ENCODE data around the gene CELF5.

Gene CELF5

DNA sequence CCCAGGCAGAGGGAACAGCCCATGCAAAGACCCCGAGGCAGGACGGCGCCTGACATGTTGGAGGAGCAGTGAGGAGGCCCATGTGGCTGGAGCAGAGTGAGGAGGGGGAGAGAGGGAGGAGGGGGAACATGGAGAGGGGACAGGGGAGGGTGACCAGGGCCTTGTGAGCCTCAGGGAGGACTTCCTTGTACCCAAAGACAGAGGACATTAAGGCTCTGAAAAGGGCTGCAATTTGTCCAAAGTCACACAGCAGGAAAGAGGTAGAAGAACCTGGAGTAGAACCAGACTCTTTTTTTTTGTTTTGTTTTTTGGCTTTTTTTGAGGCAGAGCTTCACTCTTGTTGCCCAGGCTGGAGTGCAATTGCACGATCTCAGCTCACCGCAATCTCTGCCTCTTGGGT is 67.2 kb downstream of the CELF5 start:
- DNase-seq (ENCODE audit: low spot score) (no peak), ATAC-seq (ENCODE audit: low read depth) (no peak)
- Histone ChIP-seq H3K27me3 (ENCODE audit: insufficient read depth, poor library complexity, severe bottlenecking) (no peaks in the 10 kb centered on the region), H3K4me1 (ENCODE audit: insufficient read depth, poor library complexity, severe bottlenecking) (no peaks in the 10 kb centered on the region), H3K36me3 (ENCODE audit: low read depth) (no peaks in the 10 kb centered on the region), H3K4me3 (ENCODE audit: severe bottlenecking) (no peak overlapping the region), H3K27ac (ENCODE audit: poor library complexity, severe bottlenecking) (no peak overlapping the region), H3K9me3 (ENCODE audit: severe bottlenecking) (no peaks in the 10 kb centered on the region)
- TF ChIP-seq, protein P1, sequence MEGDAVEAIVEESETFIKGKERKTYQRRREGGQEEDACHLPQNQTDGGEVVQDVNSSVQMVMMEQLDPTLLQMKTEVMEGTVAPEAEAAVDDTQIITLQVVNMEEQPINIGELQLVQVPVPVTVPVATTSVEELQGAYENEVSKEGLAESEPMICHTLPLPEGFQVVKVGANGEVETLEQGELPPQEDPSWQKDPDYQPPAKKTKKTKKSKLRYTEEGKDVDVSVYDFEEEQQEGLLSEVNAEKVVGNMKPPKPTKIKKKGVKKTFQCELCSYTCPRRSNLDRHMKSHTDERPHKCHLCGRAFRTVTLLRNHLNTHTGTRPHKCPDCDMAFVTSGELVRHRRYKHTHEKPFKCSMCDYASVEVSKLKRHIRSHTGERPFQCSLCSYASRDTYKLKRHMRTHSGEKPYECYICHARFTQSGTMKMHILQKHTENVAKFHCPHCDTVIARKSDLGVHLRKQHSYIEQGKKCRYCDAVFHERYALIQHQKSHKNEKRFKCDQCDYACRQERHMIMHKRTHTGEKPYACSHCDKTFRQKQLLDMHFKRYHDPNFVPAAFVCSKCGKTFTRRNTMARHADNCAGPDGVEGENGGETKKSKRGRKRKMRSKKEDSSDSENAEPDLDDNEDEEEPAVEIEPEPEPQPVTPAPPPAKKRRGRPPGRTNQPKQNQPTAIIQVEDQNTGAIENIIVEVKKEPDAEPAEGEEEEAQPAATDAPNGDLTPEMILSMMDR (IDR thresholded peaks at IDR 0.05; ENCODE audit: poor library complexity, severe bottlenecking) = no peak

DNA sequence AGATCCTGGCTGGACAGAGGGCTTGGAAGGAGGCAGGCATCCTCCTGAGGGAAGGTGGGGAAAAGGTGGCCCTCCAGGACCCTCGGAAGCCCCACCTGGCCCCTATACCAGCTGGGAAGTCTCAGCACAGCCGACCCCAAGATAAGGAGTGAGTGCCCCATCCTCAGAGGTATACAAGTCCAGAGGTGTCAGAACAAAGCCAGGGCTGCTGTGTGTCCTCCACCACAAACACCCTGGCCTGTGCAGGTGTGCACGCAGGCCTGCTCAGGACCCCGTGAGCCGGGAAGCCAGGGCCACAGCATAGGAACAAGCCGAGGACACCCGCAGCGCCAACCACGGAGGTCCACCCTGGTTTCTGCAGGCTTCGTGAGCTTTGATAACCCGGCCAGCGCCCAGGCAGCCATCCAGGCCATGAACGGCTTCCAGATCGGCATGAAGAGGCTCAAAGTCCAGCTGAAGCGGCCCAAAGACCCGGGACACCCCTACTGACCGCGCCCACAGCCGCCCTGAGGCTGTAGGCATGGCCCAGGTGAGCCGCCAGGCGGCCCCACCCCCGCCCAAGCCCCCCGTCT is 68.6 kb downstream of the CELF5 start:
- H3K4me3 ChIP-seq (ENCODE audit: severe bottlenecking) = no peak overlapping the region
- H3K27ac ChIP-seq (ENCODE audit: poor library complexity, severe bottlenecking) = no peak overlapping the region
- H3K4me1 ChIP-seq (ENCODE audit: insufficient read depth, poor library complexity, severe bottlenecking) = no peaks in the 10 kb centered on the region
- TF ChIP-seq, protein P1 (IDR thresholded peaks at IDR 0.05; ENCODE audit: poor library complexity, severe bottlenecking) = no peak
- H3K36me3 ChIP-seq (ENCODE audit: low read depth) = no peaks in the 10 kb centered on the region
- DNase-seq (ENCODE audit: low spot score) (no peak), ATAC-seq (ENCODE audit: low read depth) (no peak)
- no peaks in the 10 kb centered on the region for H3K9me3 ChIP-seq (ENCODE audit: severe bottlenecking)
- no peaks in the 10 kb centered on the region for H3K27me3 ChIP-seq (ENCODE audit: insufficient read depth, poor library complexity, severe bottlenecking)

DNA sequence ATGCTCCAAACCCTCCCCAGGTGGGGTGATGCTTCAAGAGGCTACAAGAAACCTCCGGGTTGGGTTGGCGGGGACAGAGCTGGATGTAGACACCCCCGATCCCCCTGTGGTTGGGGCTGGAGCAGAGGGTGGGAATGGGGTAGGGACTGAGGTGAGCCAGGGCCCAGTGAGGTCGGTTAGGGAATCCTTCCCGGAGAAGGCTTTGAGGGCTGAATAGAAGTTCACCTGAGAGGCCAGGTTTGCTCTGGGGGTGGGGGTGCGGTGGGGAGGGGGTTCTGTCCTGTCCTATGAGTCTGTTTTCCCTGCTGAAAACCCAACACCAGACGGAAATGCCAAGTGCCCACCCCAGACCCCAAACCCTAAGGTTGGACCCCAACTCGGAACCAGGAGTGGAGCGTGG is 69.1 kb downstream of the CELF5 start:
- H3K27ac ChIP-seq (ENCODE audit: poor library complexity, severe bottlenecking) = no peak overlapping the region
- TF ChIP-seq, protein P1 (IDR thresholded peaks at IDR 0.05; ENCODE audit: poor library complexity, severe bottlenecking) = no peak
- no peaks in the 10 kb centered on the region for H3K27me3 ChIP-seq (ENCODE audit: insufficient read depth, poor library complexity, severe bottlenecking)
- DNase-seq (ENCODE audit: low spot score) = no peak
- H3K4me1 ChIP-seq (ENCODE audit: insufficient read depth, poor library complexity, severe bottlenecking) = no peaks in the 10 kb centered on the region
- no peaks in the 10 kb centered on the region for H3K9me3 ChIP-seq (ENCODE audit: severe bottlenecking)
- H3K36me3 ChIP-seq (ENCODE audit: low read depth) = no peaks in the 10 kb centered on the region
- no peak overlapping the region for H3K4me3 ChIP-seq (ENCODE audit: severe bottlenecking)
- no peak for ATAC-seq (ENCODE audit: low read depth)

DNA sequence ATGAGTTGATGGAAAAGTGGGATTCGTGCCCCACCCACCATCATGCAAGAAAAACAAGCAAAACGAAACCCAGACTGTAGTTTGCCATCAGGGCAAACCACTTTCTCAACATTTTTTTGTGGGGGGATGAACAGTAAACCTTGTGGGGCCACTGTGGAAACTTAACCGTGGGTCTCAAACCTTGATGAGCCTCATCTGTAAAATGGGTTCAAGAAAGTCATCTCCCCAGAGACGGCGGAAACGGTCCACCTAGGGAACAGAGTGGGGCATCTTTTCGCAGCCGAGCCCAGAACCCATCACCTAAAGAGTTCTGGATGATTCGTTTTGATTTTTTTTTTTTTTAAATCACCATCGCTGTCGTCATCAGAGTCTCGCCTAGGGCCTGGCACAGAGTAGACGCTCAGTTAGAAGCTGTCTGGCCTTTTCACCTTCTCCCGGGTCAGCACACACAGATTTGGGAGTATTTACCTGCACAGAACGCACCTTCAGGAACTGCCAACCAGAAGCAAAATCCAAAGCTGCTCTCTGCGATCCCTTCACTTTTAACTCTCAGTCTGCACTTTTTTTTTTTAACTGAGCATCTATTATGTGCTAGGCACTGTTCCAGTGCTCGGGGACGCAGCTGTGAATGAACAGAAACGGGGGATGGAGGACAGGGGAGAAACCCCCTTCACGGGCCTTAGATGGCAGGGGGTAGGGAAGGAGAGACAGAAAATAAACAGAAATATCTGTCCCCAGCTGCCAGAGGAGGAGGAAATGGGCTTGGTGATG is 69.8 kb downstream of the CELF5 start:
- ATAC-seq (ENCODE audit: low read depth) = no peak
- no peak for DNase-seq (ENCODE audit: low spot score)
- TF ChIP-seq, protein P1 (IDR thresholded peaks at IDR 0.05; ENCODE audit: poor library complexity, severe bottlenecking) = no peak
- H3K27ac ChIP-seq (ENCODE audit: poor library complexity, severe bottlenecking) = no peak overlapping the region
- no peaks in the 10 kb centered on the region for H3K36me3 ChIP-seq (ENCODE audit: low read depth)
- no peaks in the 10 kb centered on the region for H3K4me1 ChIP-seq (ENCODE audit: insufficient read depth, poor library complexity, severe bottlenecking)
- H3K9me3 ChIP-seq (ENCODE audit: severe bottlenecking) = no peaks in the 10 kb centered on the region
- no peak overlapping the region for H3K4me3 ChIP-seq (ENCODE audit: severe bottlenecking)
- no peaks in the 10 kb centered on the region for H3K27me3 ChIP-seq (ENCODE audit: insufficient read depth, poor library complexity, severe bottlenecking)

DNA sequence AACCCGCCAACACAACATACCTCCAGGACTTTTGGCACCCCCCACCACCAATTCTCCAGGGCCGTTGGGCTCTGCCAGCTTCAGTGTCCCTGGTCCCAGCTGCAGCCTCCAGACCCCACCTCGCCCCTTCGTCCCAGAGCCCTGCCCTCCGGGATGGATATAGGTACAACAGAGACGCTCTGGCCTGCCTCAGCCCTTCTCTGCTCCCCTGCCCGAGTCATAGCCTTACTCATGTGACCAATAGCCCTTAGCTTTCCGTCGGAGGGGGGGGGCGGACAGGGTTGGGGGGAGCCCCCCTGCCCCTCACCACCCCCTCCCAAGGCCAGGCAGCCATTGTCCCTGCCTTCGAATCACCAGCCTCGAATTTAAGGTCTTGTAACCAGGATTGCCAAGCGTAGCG is 71.1 kb downstream of the CELF5 start:
- H3K4me3 ChIP-seq (ENCODE audit: severe bottlenecking) = no peak overlapping the region
- ATAC-seq (ENCODE audit: low read depth) (no peak), DNase-seq (ENCODE audit: low spot score) (no peak)
- H3K27me3 ChIP-seq (ENCODE audit: insufficient read depth, poor library complexity, severe bottlenecking) = no peaks in the 10 kb centered on the region
- no peaks in the 10 kb centered on the region for H3K9me3 ChIP-seq (ENCODE audit: severe bottlenecking)
- H3K36me3 ChIP-seq (ENCODE audit: low read depth) = no peaks in the 10 kb centered on the region
- H3K4me1 ChIP-seq (ENCODE audit: insufficient read depth, poor library complexity, severe bottlenecking) = no peaks in the 10 kb centered on the region
- no peak overlapping the region for H3K27ac ChIP-seq (ENCODE audit: poor library complexity, severe bottlenecking)
- TF ChIP-seq, protein P1 (IDR thresholded peaks at IDR 0.05; ENCODE audit: poor library complexity, severe bottlenecking) = no peak

Measured in RWPE2 (cell line).